SK-N-SH treated with all-trans-retinoic acid at 6 μM for 48 hours (cell line): ENCODE results near the gene ACBD6.

ENCODE experiments used
- ATAC-seq: fragments of 200-7000 bp; cut with Tn5 transposase; 3 replicates; pipeline ENCODE4 v1.9.1; 2020; ENCODE audit warnings: mild to moderate bottlenecking, moderate library complexity
- BACH2 ChIP-seq: fragments of 250-450 bp; sonication (Bioruptor Pico); IDR thresholded peaks from 2 replicates; pipeline ENCODE4 v1.9.0; 2021; ENCODE audit warnings: mild to moderate bottlenecking, borderline replicate concordance
- CSDC2 ChIP-seq: fragments of 250-450 bp; sonication (Bioruptor Pico); IDR thresholded peaks from 2 replicates; pipeline ENCODE4 v1.5.0; 2020; ENCODE audit warnings: mild to moderate bottlenecking, moderate library complexity
- ESRRG ChIP-seq: fragments of 250-450 bp; sonication (Bioruptor Pico); IDR thresholded peaks from 2 replicates; pipeline ENCODE4 v1.6.1; 2021; ENCODE audit warnings: mild to moderate bottlenecking
- GLIS3 ChIP-seq: fragments of 250-450 bp; sonication (Bioruptor Pico); IDR thresholded peaks from 2 replicates; pipeline ENCODE4 v1.5.0; 2020; ENCODE audit warnings: mild to moderate bottlenecking, moderate library complexity
- ISL1 ChIP-seq: fragments of 250-450 bp; sonication (Bioruptor Pico); IDR thresholded peaks from 2 replicates; pipeline ENCODE4 v2.1.2; 2022; ENCODE audit warnings: mild to moderate bottlenecking, moderate library complexity
- PPARA ChIP-seq: fragments of 250-450 bp; sonication (Bioruptor Pico); IDR thresholded peaks from 2 replicates; pipeline ENCODE4 v1.5.0; 2020; ENCODE audit warnings: mild to moderate bottlenecking, borderline replicate concordance
- RARB ChIP-seq: fragments of 250-450 bp; sonication (Bioruptor Pico); IDR thresholded peaks from 2 replicates; pipeline ENCODE4 v1.8.0; 2021; ENCODE audit warnings: mild to moderate bottlenecking, moderate library complexity
- SNAI2 ChIP-seq: fragments of 250-450 bp; sonication (Bioruptor Pico); IDR thresholded peaks from 2 replicates; pipeline ENCODE4 v1.5.0; 2020; ENCODE audit warnings: mild to moderate bottlenecking, moderate library complexity
- TCF4 ChIP-seq: fragments of 250-450 bp; sonication (Bioruptor Pico); IDR thresholded peaks from 2 replicates; pipeline ENCODE4 v1.8.0; 2021; ENCODE audit warnings: mild to moderate bottlenecking, moderate library complexity, borderline replicate concordance
- TOX ChIP-seq: fragments of 250-450 bp; sonication (Bioruptor Pico); IDR thresholded peaks from 2 replicates; pipeline ENCODE4 v1.8.0; 2021; ENCODE audit warnings: mild to moderate bottlenecking, moderate library complexity, borderline replicate concordance
- ZC3H10 ChIP-seq: fragments of 250-450 bp; sonication (Bioruptor Pico); IDR thresholded peaks from 2 replicates; pipeline ENCODE4 v1.5.1; 2021; ENCODE audit warnings: mild to moderate bottlenecking, moderate library complexity
- ZFP3 ChIP-seq: fragments of 250-450 bp; sonication (Bioruptor Pico); IDR thresholded peaks from 2 replicates; pipeline ENCODE4 v1.5.0; 2020; ENCODE audit warnings: mild to moderate bottlenecking, moderate library complexity
- ZNF565 ChIP-seq: fragments of 450-650 bp; formaldehyde crosslinking; conservative IDR thresholded peaks from 2 replicates; pipeline ENCODE4 v1.5.0; 2020; ENCODE audit warnings: low read depth, mild to moderate bottlenecking, moderate library complexity
- ZNF70 ChIP-seq: fragments of 450-650 bp; formaldehyde crosslinking; IDR thresholded peaks from 2 replicates; pipeline ENCODE4 v1.5.0; 2020; ENCODE audit warnings: mild to moderate bottlenecking, moderate library complexity
- ZNF8 ChIP-seq: fragments of 450-650 bp; formaldehyde crosslinking; IDR thresholded peaks from 2 replicates; pipeline ENCODE4 v1.5.0; 2020; ENCODE audit warnings: mild to moderate bottlenecking, moderate library complexity
- TF ChIP-seq, protein P1 (sequence below): fragments of 250-450 bp; sonication (Bioruptor Pico); IDR thresholded peaks from 2 replicates; pipeline ENCODE4 v1.5.1; 2021; ENCODE audit warnings: mild to moderate bottlenecking, moderate library complexity
- TF ChIP-seq, protein P2 (sequence below): fragments of 250-450 bp; sonication (Bioruptor Pico); IDR thresholded peaks from 2 replicates; pipeline ENCODE4 v1.8.0; 2020; ENCODE audit warnings: mild to moderate bottlenecking, moderate library complexity, borderline replicate concordance
- TF ChIP-seq, protein P3 (sequence below): fragments of 250-450 bp; sonication (Bioruptor Pico); IDR thresholded peaks from 2 replicates; pipeline ENCODE4 v1.5.0; 2020; ENCODE audit warnings: mild to moderate bottlenecking, moderate library complexity
- TF ChIP-seq, protein P4 (sequence below): fragments of 250-450 bp; sonication (Bioruptor Pico); IDR thresholded peaks from 2 replicates; pipeline ENCODE4 v1.8.0; 2021; ENCODE audit warnings: low read depth, mild to moderate bottlenecking, moderate library complexity, borderline replicate concordance

ACBD6 gene

DNA sequence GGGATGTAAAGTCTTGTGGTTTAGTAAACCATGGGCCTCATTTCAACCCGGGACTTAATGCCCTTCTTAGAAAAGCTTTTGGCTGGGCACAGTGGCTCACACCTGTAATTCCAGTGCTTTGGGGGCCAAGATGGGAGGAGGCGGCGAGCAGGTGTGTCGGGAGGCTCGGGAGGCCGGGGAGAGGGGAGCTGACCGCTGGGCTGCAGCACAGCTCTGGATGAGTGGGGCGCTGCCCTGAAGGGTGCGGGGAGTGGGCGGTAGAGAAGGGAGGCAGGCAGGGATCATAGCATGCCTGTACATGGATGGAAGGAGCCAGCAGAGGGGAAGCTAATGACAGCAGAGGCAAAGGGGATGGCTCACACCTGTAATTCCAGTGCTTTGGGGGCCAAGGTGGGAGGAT is 241.3 kb downstream of the ACBD6 start:
- ATAC-seq, result no peak
- TF ChIP-seq, protein P1, sequence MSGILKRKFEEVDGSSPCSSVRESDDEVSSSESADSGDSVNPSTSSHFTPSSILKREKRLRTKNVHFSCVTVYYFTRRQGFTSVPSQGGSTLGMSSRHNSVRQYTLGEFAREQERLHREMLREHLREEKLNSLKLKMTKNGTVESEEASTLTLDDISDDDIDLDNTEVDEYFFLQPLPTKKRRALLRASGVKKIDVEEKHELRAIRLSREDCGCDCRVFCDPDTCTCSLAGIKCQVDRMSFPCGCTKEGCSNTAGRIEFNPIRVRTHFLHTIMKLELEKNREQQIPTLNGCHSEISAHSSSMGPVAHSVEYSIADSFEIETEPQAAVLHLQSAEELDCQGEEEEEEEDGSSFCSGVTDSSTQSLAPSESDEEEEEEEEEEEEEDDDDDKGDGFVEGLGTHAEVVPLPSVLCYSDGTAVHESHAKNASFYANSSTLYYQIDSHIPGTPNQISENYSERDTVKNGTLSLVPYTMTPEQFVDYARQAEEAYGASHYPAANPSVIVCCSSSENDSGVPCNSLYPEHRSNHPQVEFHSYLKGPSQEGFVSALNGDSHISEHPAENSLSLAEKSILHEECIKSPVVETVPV, result no peak
- TF ChIP-seq, protein P2, sequence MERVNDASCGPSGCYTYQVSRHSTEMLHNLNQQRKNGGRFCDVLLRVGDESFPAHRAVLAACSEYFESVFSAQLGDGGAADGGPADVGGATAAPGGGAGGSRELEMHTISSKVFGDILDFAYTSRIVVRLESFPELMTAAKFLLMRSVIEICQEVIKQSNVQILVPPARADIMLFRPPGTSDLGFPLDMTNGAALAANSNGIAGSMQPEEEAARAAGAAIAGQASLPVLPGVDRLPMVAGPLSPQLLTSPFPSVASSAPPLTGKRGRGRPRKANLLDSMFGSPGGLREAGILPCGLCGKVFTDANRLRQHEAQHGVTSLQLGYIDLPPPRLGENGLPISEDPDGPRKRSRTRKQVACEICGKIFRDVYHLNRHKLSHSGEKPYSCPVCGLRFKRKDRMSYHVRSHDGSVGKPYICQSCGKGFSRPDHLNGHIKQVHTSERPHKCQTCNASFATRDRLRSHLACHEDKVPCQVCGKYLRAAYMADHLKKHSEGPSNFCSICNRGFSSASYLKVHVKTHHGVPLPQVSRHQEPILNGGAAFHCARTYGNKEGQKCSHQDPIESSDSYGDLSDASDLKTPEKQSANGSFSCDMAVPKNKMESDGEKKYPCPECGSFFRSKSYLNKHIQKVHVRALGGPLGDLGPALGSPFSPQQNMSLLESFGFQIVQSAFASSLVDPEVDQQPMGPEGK (CRISPR knock-in tag), result no peak
- TF ChIP-seq, protein P3, sequence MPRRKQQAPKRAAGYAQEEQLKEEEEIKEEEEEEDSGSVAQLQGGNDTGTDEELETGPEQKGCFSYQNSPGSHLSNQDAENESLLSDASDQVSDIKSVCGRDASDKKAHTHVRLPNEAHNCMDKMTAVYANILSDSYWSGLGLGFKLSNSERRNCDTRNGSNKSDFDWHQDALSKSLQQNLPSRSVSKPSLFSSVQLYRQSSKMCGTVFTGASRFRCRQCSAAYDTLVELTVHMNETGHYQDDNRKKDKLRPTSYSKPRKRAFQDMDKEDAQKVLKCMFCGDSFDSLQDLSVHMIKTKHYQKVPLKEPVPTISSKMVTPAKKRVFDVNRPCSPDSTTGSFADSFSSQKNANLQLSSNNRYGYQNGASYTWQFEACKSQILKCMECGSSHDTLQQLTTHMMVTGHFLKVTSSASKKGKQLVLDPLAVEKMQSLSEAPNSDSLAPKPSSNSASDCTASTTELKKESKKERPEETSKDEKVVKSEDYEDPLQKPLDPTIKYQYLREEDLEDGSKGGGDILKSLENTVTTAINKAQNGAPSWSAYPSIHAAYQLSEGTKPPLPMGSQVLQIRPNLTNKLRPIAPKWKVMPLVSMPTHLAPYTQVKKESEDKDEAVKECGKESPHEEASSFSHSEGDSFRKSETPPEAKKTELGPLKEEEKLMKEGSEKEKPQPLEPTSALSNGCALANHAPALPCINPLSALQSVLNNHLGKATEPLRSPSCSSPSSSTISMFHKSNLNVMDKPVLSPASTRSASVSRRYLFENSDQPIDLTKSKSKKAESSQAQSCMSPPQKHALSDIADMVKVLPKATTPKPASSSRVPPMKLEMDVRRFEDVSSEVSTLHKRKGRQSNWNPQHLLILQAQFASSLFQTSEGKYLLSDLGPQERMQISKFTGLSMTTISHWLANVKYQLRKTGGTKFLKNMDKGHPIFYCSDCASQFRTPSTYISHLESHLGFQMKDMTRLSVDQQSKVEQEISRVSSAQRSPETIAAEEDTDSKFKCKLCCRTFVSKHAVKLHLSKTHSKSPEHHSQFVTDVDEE (CRISPR knock-in tag), result no peak
- TF ChIP-seq ISL1 (CRISPR knock-in tag) (no peak), TCF4 (no peak), PPARA (CRISPR knock-in tag) (no peak), ESRRG (no peak), ZNF70 (CRISPR knock-in tag) (no peak), RARB (CRISPR knock-in tag) (no peak), TOX (no peak), SNAI2 (CRISPR knock-in tag) (no peak)

DNA sequence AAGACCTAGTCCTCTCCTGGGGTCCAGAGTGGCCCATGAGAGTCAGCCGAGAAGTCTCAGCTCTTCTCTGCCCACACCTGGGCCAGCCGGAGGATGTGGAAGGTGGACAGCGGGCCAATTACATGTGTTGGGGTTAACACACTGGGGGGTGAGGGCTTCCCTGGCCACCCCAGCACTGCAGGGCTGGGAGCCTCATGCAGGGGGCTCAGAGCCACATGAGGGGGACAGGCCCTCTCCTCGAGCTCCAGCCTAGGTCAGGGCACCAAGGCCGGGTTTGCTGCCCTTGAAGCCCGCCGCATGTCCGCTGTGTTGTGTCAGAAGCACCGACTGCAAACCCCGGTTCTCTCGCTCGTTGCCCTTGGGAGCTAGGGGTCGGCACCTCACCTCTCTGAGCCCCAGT is 241.8 kb downstream of the ACBD6 start:
- TF ChIP-seq BACH2 (CRISPR knock-in tag), result no peak

DNA sequence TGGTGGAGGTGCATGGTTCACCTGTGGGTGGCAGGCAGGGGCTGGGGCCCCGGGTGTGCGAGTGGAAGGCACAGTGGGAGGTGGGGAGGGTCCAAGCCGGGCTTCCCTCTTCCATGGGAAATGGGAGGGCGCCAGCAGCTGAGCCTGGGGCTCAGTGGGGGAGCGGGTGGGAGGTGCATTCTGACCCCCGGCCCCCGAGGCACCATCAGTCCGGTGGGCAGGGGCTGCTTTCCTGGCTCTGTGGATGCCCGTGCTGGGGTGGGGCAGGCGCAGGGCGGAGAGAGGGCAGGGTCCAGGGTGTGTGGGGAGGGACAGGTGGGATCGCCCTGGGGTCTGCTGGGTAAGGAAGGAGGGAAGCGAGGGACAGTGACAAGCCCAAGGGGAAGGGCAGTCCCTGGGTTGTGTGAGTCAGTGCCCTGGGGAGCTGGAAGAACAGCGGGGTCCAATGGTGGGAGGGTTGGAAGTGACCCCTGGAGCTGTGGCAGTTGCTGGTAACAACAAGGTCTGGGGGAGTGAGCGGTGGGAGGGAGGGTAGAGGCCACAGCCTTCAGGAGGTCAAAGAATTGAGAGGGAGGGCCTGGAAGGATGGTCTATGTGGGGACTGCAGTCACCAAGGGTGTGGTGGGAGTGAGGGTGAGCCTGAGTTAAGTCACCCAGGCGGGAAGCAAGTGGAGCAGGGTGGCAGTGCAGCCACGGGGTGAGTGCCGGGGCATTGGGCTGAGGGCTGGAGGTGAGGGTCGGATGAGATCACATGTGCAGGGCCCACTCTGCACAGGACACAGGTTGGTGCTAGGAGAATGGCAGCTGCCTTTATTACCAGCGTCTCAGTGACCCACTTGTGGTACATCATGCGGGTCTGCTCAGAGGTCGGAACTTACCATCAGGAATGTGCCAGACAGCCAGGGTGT is 242.7 kb downstream of the ACBD6 start:
- ATAC-seq, result no peak
- TF ChIP-seq ISL1 (CRISPR knock-in tag) (no peak), PPARA (CRISPR knock-in tag) (no peak), ESRRG (no peak), CSDC2 (CRISPR knock-in tag) (no peak), ZFP3 (no peak), ZNF565 (CRISPR knock-in tag) (no peak)

More for the DNA sequence above, 241.8 kb downstream of the ACBD6 start:
- no peak for ATAC-seq

DNA sequence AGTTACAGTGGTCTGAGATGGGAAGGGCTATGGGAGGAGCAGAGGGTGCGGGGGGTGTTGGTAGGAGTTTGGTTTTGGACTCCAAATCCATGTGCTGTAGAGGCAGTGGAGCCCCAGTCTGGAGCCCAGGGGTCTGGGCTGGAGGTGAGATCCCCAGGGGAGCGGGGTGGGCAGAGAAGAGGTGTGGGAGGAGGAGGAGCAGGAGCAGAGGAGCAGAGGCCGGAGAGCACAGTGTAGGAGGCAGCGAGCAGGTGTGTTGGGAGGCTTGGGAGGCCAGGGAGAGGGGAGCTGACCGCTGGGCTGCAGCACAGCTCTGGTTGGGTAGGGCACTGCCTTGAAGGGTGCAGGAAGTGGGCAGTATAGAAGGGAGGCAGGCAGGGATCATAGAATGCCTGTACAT is 243.4 kb downstream of the ACBD6 start:
- ATAC-seq, result no peak
- TF ChIP-seq BACH2 (CRISPR knock-in tag) (no peak), TOX (no peak), ZNF8 (no peak), ZFP3 (no peak), ZNF565 (CRISPR knock-in tag) (no peak), ZC3H10 (no peak), CSDC2 (CRISPR knock-in tag) (no peak), GLIS3 (CRISPR knock-in tag) (no peak)
- TF ChIP-seq, protein P4, sequence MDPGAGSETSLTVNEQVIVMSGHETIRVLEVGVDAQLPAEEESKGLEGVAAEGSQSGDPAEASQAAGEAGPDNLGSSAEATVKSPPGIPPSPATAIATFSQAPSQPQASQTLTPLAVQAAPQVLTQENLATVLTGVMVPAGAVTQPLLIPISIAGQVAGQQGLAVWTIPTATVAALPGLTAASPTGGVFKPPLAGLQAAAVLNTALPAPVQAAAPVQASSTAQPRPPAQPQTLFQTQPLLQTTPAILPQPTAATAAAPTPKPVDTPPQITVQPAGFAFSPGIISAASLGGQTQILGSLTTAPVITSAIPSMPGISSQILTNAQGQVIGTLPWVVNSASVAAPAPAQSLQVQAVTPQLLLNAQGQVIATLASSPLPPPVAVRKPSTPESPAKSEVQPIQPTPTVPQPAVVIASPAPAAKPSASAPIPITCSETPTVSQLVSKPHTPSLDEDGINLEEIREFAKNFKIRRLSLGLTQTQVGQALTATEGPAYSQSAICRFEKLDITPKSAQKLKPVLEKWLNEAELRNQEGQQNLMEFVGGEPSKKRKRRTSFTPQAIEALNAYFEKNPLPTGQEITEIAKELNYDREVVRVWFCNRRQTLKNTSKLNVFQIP (CRISPR knock-in tag), result no peak
- TF ChIP-seq, protein P2 (CRISPR knock-in tag), result no peak
